Colonic mucosa (tissue), 4 donors: Measurements from ENCODE around the gene SLC6A13. TPM values are rescaled to one million over a fixed set of nuclear protein-coding genes. Genes with fewer than 3 reads are reported as not detected.

ENCODE experiments used
- DNase-seq: peaks from one replicate; pipeline ENCODE4 v3.0.0-alpha.2; 2020
- H3K27ac ChIP-seq: fragments of 200-600 bp; one replicate; pipeline ENCODE4 v1.8.0; 2021
- H3K27me3 ChIP-seq: fragments of 200-600 bp; one replicate; pipeline ENCODE4 v1.8.0; 2021
- H3K36me3 ChIP-seq: fragments of 200-600 bp; one replicate; pipeline ENCODE4 v1.8.0; 2021
- H3K4me1 ChIP-seq: fragments of 200-600 bp; one replicate; pipeline ENCODE4 v1.8.0; 2021; ENCODE audit warnings: mild to moderate bottlenecking
- H3K4me3 ChIP-seq: fragments of 200-600 bp; one replicate; pipeline ENCODE4 v1.8.0; 2021
- H3K9ac ChIP-seq, 2 donors: one replicate each; pipeline ENCODE4 v1.7.0; 2013; ENCODE audit warnings: control low read depth in 2 of 2, low read depth in 2 of 2, low read length in 2 of 2
- H3K9me3 ChIP-seq: fragments of 200-600 bp; one replicate; pipeline ENCODE4 v1.8.0; 2021
- intact Hi-C: fragments of 100-400 bp; cut with DNase I; formaldehyde crosslinking; loops from one replicate; pipeline ENCODE4 v1.14.1; 2022
- total RNA-seq, 2 donors: library from RNA; stranded (reverse); fragmentation: NEBNext Ultra II Directional in 1 of 2; extraction: Animal tissue kit (Norgen Biotek cat#: 25700) in 1 of 2; gene quantifications; one replicate each; pipeline ENCODE4 v1.2.1, GENCODE V29; 2021
- TF ChIP-seq, protein P1 (sequence below): fragments of 200-600 bp; IDR thresholded peaks from one replicate; pipeline ENCODE4 v1.8.0; 2022; ENCODE audit warnings: antibody characterized with exemption, mild to moderate bottlenecking
- donor health status: healthy.
- donor health status: DM: no; HTN: no; CAD: no.
- donor health status: DM: no; HTN: no; CAD: no.

SLC6A13 gene
- total RNA-seq, 2 donors from 2014 or later = not detected

DNA sequence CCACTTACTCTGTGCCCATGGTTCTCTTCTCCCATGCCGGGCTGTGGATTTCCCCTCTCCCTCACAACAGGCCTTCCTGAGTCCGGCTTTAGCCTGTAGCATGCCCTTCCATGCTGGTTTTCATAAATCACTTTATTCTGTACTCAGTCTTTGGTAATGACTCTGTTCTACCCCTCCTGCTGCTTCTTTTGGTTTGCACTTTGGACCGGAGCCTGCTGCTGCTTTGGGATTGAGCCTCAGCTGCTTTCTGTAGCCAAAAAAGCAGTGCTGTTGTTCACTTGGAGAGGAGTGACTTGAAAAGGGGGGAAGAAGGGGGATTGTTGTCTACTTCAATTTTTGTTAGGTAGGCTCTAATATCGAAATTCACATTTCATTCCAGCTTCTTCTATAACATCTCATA lies 8.5 kb upstream of the SLC6A13 start:
- no peaks in the 10 kb centered on the region for H3K4me1 ChIP-seq
- intact Hi-C loops = no loop called here
- no peak overlapping the region for H3K27ac ChIP-seq
- H3K9ac ChIP-seq = no peak overlapping the region
- no peaks in the 10 kb centered on the region for H3K36me3 ChIP-seq
- H3K27me3 ChIP-seq = no peaks in the 10 kb centered on the region
- DNase-seq = no peak
- TF ChIP-seq, protein P1, sequence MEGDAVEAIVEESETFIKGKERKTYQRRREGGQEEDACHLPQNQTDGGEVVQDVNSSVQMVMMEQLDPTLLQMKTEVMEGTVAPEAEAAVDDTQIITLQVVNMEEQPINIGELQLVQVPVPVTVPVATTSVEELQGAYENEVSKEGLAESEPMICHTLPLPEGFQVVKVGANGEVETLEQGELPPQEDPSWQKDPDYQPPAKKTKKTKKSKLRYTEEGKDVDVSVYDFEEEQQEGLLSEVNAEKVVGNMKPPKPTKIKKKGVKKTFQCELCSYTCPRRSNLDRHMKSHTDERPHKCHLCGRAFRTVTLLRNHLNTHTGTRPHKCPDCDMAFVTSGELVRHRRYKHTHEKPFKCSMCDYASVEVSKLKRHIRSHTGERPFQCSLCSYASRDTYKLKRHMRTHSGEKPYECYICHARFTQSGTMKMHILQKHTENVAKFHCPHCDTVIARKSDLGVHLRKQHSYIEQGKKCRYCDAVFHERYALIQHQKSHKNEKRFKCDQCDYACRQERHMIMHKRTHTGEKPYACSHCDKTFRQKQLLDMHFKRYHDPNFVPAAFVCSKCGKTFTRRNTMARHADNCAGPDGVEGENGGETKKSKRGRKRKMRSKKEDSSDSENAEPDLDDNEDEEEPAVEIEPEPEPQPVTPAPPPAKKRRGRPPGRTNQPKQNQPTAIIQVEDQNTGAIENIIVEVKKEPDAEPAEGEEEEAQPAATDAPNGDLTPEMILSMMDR = no peak
- H3K4me3 ChIP-seq = no peak overlapping the region
- no peaks in the 10 kb centered on the region for H3K9me3 ChIP-seq

DNA sequence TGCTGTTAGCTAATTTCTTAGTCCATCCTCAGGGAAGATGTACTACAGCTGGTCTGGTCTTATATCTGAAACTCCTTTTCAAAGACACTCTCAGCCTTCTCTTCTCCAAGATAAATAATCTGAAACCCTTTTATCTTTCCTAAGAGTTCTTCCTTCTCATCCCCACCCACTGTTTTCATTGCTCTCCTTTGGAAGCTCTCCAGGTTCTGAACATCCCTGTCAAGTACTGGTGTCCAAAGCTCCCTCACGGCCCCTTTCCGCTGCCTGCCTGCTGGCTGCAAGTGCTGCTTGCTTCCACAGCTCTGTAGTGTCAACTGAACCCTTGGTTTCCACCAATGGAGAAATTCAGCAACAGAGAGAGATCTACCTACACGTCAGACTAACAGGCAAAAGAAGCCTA lies 6.6 kb upstream of the SLC6A13 start:
- H3K27me3 ChIP-seq = no peaks in the 10 kb centered on the region
- H3K27ac ChIP-seq = no peak overlapping the region
- H3K9ac ChIP-seq = no peak overlapping the region
- no peaks in the 10 kb centered on the region for H3K9me3 ChIP-seq
- H3K4me1 ChIP-seq = no peaks in the 10 kb centered on the region
- TF ChIP-seq, protein P1 = no peak
- H3K4me3 ChIP-seq = no peak overlapping the region
- H3K36me3 ChIP-seq = no peaks in the 10 kb centered on the region
- DNase-seq = no peak
- intact Hi-C loops = no loop called here

DNA sequence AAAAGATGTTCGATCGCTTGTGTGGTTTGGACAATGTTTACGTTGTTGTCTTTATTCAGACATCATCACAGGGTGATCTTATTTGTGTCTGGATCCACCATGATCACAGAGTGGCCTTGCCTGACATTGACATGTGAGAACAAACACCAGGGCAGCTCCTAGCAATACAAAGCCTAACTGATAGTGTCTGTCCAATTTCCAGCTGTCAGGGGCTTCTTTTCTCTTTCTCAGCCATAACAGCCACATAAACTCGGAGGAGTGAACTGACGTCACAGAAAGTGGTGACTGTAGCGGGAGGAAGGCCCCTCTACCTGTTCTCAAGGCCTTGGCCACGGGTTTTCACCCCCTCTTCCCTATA lies 5.8 kb upstream of the SLC6A13 start:
- H3K9me3 ChIP-seq = no peaks in the 10 kb centered on the region
- no peak overlapping the region for H3K27ac ChIP-seq
- no peaks in the 10 kb centered on the region for H3K27me3 ChIP-seq
- H3K36me3 ChIP-seq = no peaks in the 10 kb centered on the region
- H3K9ac ChIP-seq = no peak overlapping the region
- DNase-seq = no peak
- intact Hi-C loops = no loop called here
- TF ChIP-seq, protein P1 = no peak
- H3K4me1 ChIP-seq = no peaks in the 10 kb centered on the region
- no peak overlapping the region for H3K4me3 ChIP-seq

DNA sequence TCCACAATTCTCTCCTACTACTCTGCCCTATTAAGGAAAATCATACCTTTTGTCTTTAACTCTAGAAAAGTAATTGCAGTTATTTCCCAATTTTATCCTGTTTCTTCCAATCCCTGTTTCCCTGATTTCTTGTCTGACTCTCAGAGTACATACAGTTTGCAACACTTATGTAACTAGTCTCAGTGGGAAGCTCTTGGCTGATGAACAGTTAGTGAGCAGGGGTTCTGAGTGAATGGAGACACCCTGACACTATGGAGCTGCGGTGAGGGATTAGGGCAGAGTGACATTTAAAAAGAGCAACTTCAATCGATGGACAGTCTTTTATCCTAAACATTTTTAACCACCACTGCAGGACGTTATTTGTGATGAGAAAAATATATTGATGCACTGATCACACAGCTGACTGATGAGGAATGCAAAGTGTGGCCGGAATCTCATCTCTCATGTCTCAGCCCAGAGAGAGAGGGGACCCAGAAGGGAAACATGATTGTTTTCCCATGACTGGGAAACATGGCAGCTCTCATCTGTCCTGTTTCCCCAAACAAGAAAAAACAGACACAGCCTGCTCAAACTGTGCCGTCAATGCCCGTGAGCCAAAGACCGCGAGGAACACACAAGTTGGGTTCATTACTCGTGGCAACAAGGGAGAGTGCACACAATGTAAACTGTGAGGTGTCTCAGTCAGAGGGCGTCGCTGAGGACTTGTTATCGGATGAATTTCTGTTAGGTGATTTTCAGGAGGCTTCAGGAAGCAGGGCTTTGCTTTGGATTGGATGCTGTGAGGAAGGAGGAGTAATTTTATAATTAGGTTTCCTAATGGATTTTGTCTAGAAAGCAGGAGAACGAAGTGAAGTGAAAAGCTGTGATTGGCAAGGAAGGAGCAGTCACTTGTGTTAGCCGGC lies 5.2 kb upstream of the SLC6A13 start:
- Histone ChIP-seq H3K9ac (no peak overlapping the region), H3K4me1 (no peaks in the 10 kb centered on the region), H3K36me3 (no peaks in the 10 kb centered on the region), H3K4me3 (no peak overlapping the region), H3K9me3 (no peaks in the 10 kb centered on the region), H3K27ac (no peak overlapping the region), H3K27me3 (no peaks in the 10 kb centered on the region)
- DNase-seq = no peak
- TF ChIP-seq, protein P1 = no peak
- intact Hi-C loops = no loop called here

DNA sequence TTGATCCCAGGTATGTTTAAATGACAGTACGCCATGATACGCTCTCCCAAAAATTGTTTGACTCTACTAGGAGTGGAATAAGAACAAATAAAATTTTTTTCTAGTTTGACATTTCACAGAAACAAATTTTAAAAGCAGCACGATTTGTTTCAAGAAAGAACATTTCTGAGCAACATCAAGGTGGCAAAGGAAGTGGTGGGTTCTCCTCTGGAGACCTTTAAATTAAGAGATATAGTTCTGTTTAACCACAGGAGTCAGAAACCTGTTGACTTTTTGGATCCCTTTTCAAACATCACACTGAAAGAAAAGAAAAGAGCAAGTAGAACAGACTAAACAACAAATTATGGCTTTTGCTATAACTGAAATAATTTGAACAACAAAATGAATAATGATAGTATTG lies 2.5 kb upstream of the SLC6A13 start:
- DNase-seq = no peak
- TF ChIP-seq, protein P1 = no peak
- no peaks in the 10 kb centered on the region for H3K9me3 ChIP-seq
- no peak overlapping the region for H3K4me3 ChIP-seq
- no peak overlapping the region for H3K9ac ChIP-seq
- H3K36me3 ChIP-seq = no peaks in the 10 kb centered on the region
- H3K27me3 ChIP-seq = no peaks in the 10 kb centered on the region
- no peaks in the 10 kb centered on the region for H3K4me1 ChIP-seq
- intact Hi-C loops = no loop called here
- H3K27ac ChIP-seq = no peak overlapping the region
